Fibroblast of lung (primary cell): Measurements from ENCODE around the gene ZSCAN26. TPM values are rescaled to one million over a fixed set of nuclear protein-coding genes. Genes with fewer than 3 reads are reported as not detected.
A peak's percentile ranks its signal among the peaks of the same experiment; 100 is the strongest.

Experiments used
- DNase-seq, 2 donors: peaks; one replicate each; pipeline versions ENCODE4 v3.0.0 to v3.0.0-alpha.2; 2010; ENCODE audit warnings: low read depth in 2 of 2
- H2AFZ ChIP-seq: 2 replicates; pipeline ENCODE4 v1.5.1; 2012; ENCODE audit warnings: low read length, control low read depth, inconsistent platforms
- H3K27ac ChIP-seq: 2 replicates; pipeline ENCODE4 v1.5.1; 2011; ENCODE audit warnings: low read length, control low read depth; ENCODE audit not compliant: insufficient read depth
- H3K27me3 ChIP-seq: 2 replicates; pipeline ENCODE4 v1.5.1; 2011; ENCODE audit warnings: mild to moderate bottlenecking, low read length; ENCODE audit not compliant: control insufficient read depth, insufficient read depth
- H3K36me3 ChIP-seq: 2 replicates; pipeline ENCODE4 v1.5.1; 2011; ENCODE audit warnings: low read length; ENCODE audit not compliant: control insufficient read depth, insufficient read depth
- H3K4me1 ChIP-seq: 2 replicates; pipeline ENCODE4 v1.5.1; 2011; ENCODE audit warnings: low read length; ENCODE audit not compliant: control insufficient read depth, insufficient read depth; ENCODE audit errors: extremely low read depth
- H3K4me2 ChIP-seq: 2 replicates; pipeline ENCODE4 v1.5.1; 2011; ENCODE audit warnings: low read length, control low read depth; ENCODE audit not compliant: insufficient read depth; ENCODE audit errors: extremely low read depth
- H3K4me3 ChIP-seq, 4 experiments: fragments of 200-600 bp in 1 of 4; sonication (generic) in 1 of 4; replicated peaks in 1 of 4; 2 replicates each; pipeline ENCODE4 v1.5.1; 2011 to 2016; ENCODE audit warnings: low read length in 4 of 4, low read depth in 3 of 4, mild to moderate bottlenecking in 3 of 4, control low read depth in 2 of 4, inconsistent platforms in 1 of 4, mixed read lengths in 1 of 4; ENCODE audit not compliant: insufficient read depth in 1 of 4; ENCODE audit errors: control extremely low read depth in 1 of 4
- H3K79me2 ChIP-seq: 2 replicates; pipeline ENCODE4 v1.5.1; 2012; ENCODE audit warnings: mild to moderate bottlenecking, low read length, inconsistent platforms; ENCODE audit not compliant: control insufficient read depth, insufficient read depth
- H3K9ac ChIP-seq: 2 replicates; pipeline ENCODE4 v1.5.1; 2011; ENCODE audit warnings: mild to moderate bottlenecking, low read length, control low read depth; ENCODE audit not compliant: insufficient read depth
- H3K9me3 ChIP-seq: 2 replicates; pipeline ENCODE4 v1.5.1; 2012; ENCODE audit warnings: low read depth, low read length; ENCODE audit not compliant: control insufficient read depth, insufficient read depth
- H4K20me1 ChIP-seq: 2 replicates; pipeline ENCODE4 v1.5.1; 2011; ENCODE audit warnings: low read length; ENCODE audit not compliant: control insufficient read depth, insufficient read depth; ENCODE audit errors: extremely low read depth
- CTCF ChIP-seq, 2 donors: IDR thresholded peaks in 1 of 2; conservative IDR thresholded peaks in 1 of 2; 1 replicate in 1 of 2; 2 replicates in 1 of 2; pipeline ENCODE4 v1.5.1; 2011 to 2012; ENCODE audit warnings: low read length in 2 of 2, control low read depth in 1 of 2, inconsistent platforms in 1 of 2, low read depth in 1 of 2, mild to moderate bottlenecking in 1 of 2
- EZH2 ChIP-seq: IDR thresholded peaks from 2 replicates; pipeline ENCODE4 v1.5.1; 2012; ENCODE audit warnings: low read length, control low read depth, mild to moderate bottlenecking; ENCODE audit errors: missing control alignments
- polyA minus RNA-seq: library from RNA; depleted of rRNA, polyadenylated mRNA; stranded (reverse); fragments of >200 nt; gene quantifications from 2 replicates; pipeline ENCODE4 v1.2.3, GENCODE V29; 2011; ENCODE audit warnings: low replicate concordance
- polyA plus RNA-seq, 2 donors: library from polyadenylated mRNA; depleted of rRNA in 1 of 2; stranded (reverse) in 1 of 2; unstranded in 1 of 2; fragments of >200 nt; gene quantifications; 2 replicates each; pipeline ENCODE4 v1.2.1, GENCODE V29; 2011 to 2012; ENCODE audit warnings: missing spikeins in 1 of 2
- total RNA-seq: library from RNA; depleted of rRNA; stranded (reverse); fragments of >200 nt; gene quantifications from 2 replicates; pipeline ENCODE4 v1.2.1, GENCODE V29; 2014

ZSCAN26 gene
- total RNA-seq, result 21.6 and 23.9 TPM in 2 replicates
- polyA plus RNA-seq, result 12.7 and 16.6 TPM in 2 replicates
- polyA plus RNA-seq (2012), result 6.2 and 7.6 TPM in 2 replicates
- polyA minus RNA-seq, result 0.52 and 10.8 TPM in 2 replicates

GRCh38 chr6:28266962-28267694 lies at the start of gene ZSCAN26:
ZSCAN26 (plus strand) TSS chr6:28267143; CDS start chr6:28271920, 4,777 bp downstream.
- TF ChIP-seq CTCF (conservative IDR thresholded peaks at IDR 0.05 in 1 of 2, IDR thresholded peaks at IDR 0.05 in 1 of 2; ENCODE audit: low read depth in 1 of 2, low read length in 2 of 2) (no peak), EZH2 (no peak)
- H4K20me1 ChIP-seq, result no peaks in the 10 kb centered on the region
- H2AFZ ChIP-seq, result peak within 1 kb of the TSS; percentile 79
- no peaks in the 10 kb centered on the region for H3K4me1 ChIP-seq
- H3K9me3 ChIP-seq, result no peaks in the 10 kb centered on the region
- H3K36me3 ChIP-seq, result no peaks in the 10 kb centered on the region
- H3K4me2 ChIP-seq, result peak within 1 kb of the TSS; percentile 79
- H3K27me3 ChIP-seq, result no peaks in the 10 kb centered on the region
- peak; percentile 89 to 94 for DNase-seq
- peak within 1 kb of the TSS; percentile 44 for H3K27ac ChIP-seq
- H3K4me3 ChIP-seq, result peak within 1 kb of the TSS; percentile 61 to 95 (median 66)
- H3K9ac ChIP-seq, result peak within 1 kb of the TSS; percentile 68
- H3K79me2 ChIP-seq, result peaks cover 17% of the 10 kb centered on the region

- Histone ChIP-seq H3K4me2 (no peak overlapping the region), H3K4me3 (peak overlapping the region in 1 of 4 experiments; percentile 66), H3K4me1 (peaks cover 2% of the 10 kb centered on the region), H2AFZ (no peak overlapping the region), H3K9me3 (no peaks in the 10 kb centered on the region), H3K36me3 (no peaks in the 10 kb centered on the region), H3K27me3 (peaks cover 5% of the 10 kb centered on the region), H3K9ac (no peak overlapping the region), H4K20me1 (no peaks in the 10 kb centered on the region), H3K79me2 (no peaks in the 10 kb centered on the region), H3K27ac (no peak overlapping the region)
- DNase-seq, result no peak
- TF ChIP-seq EZH2 (no peak), CTCF (conservative IDR thresholded peaks at IDR 0.05 in 1 of 2, IDR thresholded peaks at IDR 0.05 in 1 of 2; ENCODE audit: low read depth in 1 of 2, low read length in 2 of 2) (no peak)
Measured at GRCh38 chr6:28217890-28218289, 49.1 kb upstream of the ZSCAN26 start.

GRCh38 chr6:28218312-28219248 lies 48.4 kb upstream of the ZSCAN26 start:
- Histone ChIP-seq H3K4me3 (peak overlapping the region; percentile 46 to 70 (median 62)), H3K79me2 (no peaks in the 10 kb centered on the region), H3K27me3 (peaks cover 5% of the 10 kb centered on the region), H3K27ac (no peak overlapping the region), H3K9ac (peak overlapping the region; percentile 59), H4K20me1 (no peaks in the 10 kb centered on the region), H3K9me3 (no peaks in the 10 kb centered on the region), H3K36me3 (no peaks in the 10 kb centered on the region), H3K4me2 (peak overlapping the region; percentile 82), H3K4me1 (peaks cover 2% of the 10 kb centered on the region), H2AFZ (peak overlapping the region; percentile 82)
- TF ChIP-seq EZH2, result no peak
- DNase-seq, result peak; percentile 64 to 69
